ENCODE measurements around the gene ENDOD1. TPM values are rescaled to one million over a fixed set of nuclear protein-coding genes. Genes with fewer than 3 reads are reported as not detected.

The ENDOD1 gene
- total and polyA plus RNA-seq, 8 donors: 2.0 to 8.9 (median 5.1) TPM

DNA sequence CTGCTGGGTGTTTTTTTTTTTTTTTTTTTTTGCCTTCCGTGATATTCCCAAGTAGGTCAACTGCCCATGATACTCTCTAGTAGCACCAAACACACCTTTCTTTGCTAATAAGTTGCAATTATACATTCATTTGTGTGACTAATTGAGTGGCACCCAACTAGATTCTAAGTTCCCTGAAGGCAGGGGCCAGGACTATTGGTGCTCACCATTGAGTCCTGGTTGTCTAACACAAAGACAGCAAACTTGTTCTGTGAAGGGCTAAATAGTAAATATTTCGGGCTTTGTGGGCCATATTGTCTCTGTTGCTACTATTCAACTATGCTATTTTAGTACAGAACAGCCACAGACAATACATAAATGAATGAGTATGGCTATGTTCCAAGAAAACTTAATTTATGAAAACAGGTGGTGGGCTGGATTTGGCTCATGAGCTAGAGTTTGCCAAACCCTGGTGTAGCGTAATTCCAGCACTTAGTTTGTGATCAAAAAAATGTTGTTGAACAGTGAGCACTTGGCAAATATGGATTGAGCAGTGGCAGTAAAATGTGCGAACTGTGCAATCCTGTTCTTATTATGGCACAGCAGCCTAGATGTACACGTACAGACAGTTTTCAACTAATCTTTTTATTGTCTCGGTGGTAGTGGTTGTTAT lies 11.3 kb downstream of the ENDOD1 start:
- no peaks in the 10 kb centered on the region for H3K9me3 ChIP-seq
- intact Hi-C loops (cut with DNase I): no loop called here
- no peak for DNase-seq
- TF ChIP-seq, protein P1, sequence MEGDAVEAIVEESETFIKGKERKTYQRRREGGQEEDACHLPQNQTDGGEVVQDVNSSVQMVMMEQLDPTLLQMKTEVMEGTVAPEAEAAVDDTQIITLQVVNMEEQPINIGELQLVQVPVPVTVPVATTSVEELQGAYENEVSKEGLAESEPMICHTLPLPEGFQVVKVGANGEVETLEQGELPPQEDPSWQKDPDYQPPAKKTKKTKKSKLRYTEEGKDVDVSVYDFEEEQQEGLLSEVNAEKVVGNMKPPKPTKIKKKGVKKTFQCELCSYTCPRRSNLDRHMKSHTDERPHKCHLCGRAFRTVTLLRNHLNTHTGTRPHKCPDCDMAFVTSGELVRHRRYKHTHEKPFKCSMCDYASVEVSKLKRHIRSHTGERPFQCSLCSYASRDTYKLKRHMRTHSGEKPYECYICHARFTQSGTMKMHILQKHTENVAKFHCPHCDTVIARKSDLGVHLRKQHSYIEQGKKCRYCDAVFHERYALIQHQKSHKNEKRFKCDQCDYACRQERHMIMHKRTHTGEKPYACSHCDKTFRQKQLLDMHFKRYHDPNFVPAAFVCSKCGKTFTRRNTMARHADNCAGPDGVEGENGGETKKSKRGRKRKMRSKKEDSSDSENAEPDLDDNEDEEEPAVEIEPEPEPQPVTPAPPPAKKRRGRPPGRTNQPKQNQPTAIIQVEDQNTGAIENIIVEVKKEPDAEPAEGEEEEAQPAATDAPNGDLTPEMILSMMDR (IDR thresholded peaks at IDR 0.05): no peak
- H3K4me1 ChIP-seq: no peaks in the 10 kb centered on the region
- H3K27me3 ChIP-seq: no peaks in the 10 kb centered on the region
- H3K27ac ChIP-seq: no peak overlapping the region
- FAIRE-seq: no peak
- ATAC-seq: no peak
- H3K36me3 ChIP-seq: no peaks in the 10 kb centered on the region
- WGBS, 2 donors: 86 to 95% methylated on average over 6 of the region's 6 CpGs
- no peak overlapping the region for H3K4me3 ChIP-seq

GRCh38 chr11:95101935-95102334 lies 12.3 kb downstream of the ENDOD1 start:
- Histone ChIP-seq H3K36me3 (no peaks in the 10 kb centered on the region), H3K4me1 (no peaks in the 10 kb centered on the region), H3K27ac (no peak overlapping the region), H3K4me3 (no peak overlapping the region), H3K9me3 (no peaks in the 10 kb centered on the region), H3K27me3 (no peaks in the 10 kb centered on the region)
- FAIRE-seq (no peak), DNase-seq (no peak), ATAC-seq (no peak)
- TF ChIP-seq, protein P1 (IDR thresholded peaks at IDR 0.05): no peak
- intact Hi-C loops (cut with DNase I): no loop called here
- WGBS, 2 donors: 71 to 79% methylated on average over 1 of the region's 1 CpG

DNA sequence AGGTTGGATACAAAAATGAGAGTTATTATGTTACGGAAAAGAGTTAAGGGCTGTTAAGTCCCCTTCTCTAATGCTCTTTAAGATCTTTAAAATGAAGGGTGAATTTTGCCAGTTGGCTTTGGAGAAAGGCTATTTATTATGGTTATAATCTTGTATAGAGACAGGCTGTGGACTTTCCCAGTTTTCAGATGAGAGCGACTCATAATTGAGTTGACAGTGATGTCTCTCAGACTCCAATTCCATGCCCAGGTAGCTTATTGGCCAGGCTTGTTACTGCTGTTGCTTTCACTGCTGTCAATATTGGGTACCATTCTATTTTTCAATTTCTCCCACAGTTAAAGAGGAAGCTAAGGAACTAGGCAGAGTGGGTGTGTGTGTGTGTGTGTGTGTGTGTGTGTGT lies 13.1 kb downstream of the ENDOD1 start:
- DNase-seq (no peak), FAIRE-seq (no peak), ATAC-seq (no peak)
- no peaks in the 10 kb centered on the region for H3K4me1 ChIP-seq
- TF ChIP-seq, protein P1 (IDR thresholded peaks at IDR 0.05): no peak
- no peaks in the 10 kb centered on the region for H3K36me3 ChIP-seq
- intact Hi-C loops (cut with DNase I): no loop called here
- no peak overlapping the region for H3K27ac ChIP-seq
- 90 to 93% methylated on average over 2 of the region's 2 CpGs for WGBS, 2 donors
- no peaks in the 10 kb centered on the region for H3K9me3 ChIP-seq
- H3K27me3 ChIP-seq: no peaks in the 10 kb centered on the region
- no peak overlapping the region for H3K4me3 ChIP-seq

DNA sequence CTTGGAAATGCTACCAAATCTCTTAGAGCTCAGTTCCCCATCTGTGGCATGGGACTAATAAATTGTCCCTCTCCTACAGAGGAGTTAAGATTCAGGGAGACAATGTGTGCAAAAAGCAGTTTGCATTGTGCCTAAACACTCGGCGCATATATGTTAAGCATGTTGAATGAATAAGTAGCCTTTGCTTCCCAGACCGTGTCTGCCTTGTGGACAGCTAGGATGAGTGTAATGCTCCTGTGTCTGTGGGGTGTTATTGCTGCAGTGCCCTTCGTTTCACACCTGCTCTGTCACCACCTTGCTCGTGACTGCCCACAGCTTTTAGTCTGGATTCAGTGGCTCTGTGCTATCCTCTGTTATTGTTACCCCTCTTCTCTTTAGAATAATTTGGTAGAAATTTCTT lies 14.1 kb downstream of the ENDOD1 start:
- H3K9me3 ChIP-seq: no peaks in the 10 kb centered on the region
- TF ChIP-seq, protein P1 (IDR thresholded peaks at IDR 0.05): no peak
- no peaks in the 10 kb centered on the region for H3K36me3 ChIP-seq
- H3K27me3 ChIP-seq: no peaks in the 10 kb centered on the region
- WGBS, 2 donors: 82 to 87% methylated on average over 5 of the region's 5 CpGs
- no peak for ATAC-seq
- H3K27ac ChIP-seq: no peak overlapping the region
- no peak for FAIRE-seq
- no peak overlapping the region for H3K4me3 ChIP-seq
- intact Hi-C loops (cut with DNase I): no loop called here
- H3K4me1 ChIP-seq: no peaks in the 10 kb centered on the region
- DNase-seq: no peak

- no peak for FAIRE-seq
These were observed 14.6 kb downstream of the ENDOD1 start for GRCh38 chr11:95104121-95104830.

More at GRCh38 chr11:95104121-95104830, 14.6 kb downstream of the ENDOD1 start:
- no peak overlapping the region for H3K4me3 ChIP-seq
- H3K9me3 ChIP-seq: no peaks in the 10 kb centered on the region
- intact Hi-C loops (cut with DNase I): no loop called here
- ATAC-seq: no peak
- DNase-seq: no peak
- 81 to 85% methylated on average over 6 of the region's 6 CpGs for WGBS, 2 donors
- H3K4me1 ChIP-seq: no peaks in the 10 kb centered on the region
- TF ChIP-seq, protein P1 (IDR thresholded peaks at IDR 0.05): no peak
- H3K27ac ChIP-seq: no peak overlapping the region
- H3K36me3 ChIP-seq: no peaks in the 10 kb centered on the region
- no peaks in the 10 kb centered on the region for H3K27me3 ChIP-seq
